Transverse colon (tissue), 4 donors: ENCODE results near the gene KCNF1. TPM values are rescaled to one million over a fixed set of nuclear protein-coding genes. Genes with fewer than 3 reads are reported as not detected.

Experiments used
- DNase-seq: peaks from one replicate; pipeline ENCODE4 v3.0.0-alpha.2; 2019
- H3K27ac ChIP-seq, 4 donors: fragments of 200-600 bp; sonication (generic); 2 replicates each; pipeline ENCODE4 v1.5.1; 2016 to 2018; ENCODE audit warnings: inconsistent platforms in 4 of 4
- H3K27me3 ChIP-seq: fragments of 200-600 bp; sonication (generic); 2 replicates; pipeline ENCODE4 v1.5.1; 2017; ENCODE audit warnings: inconsistent platforms
- H3K36me3 ChIP-seq, 4 donors: fragments of 200-600 bp; sonication (generic); 2 replicates each; pipeline ENCODE4 v1.5.1; 2017 to 2019; ENCODE audit warnings: inconsistent platforms in 4 of 4
- H3K4me1 ChIP-seq, 4 donors: fragments of 200-600 bp; sonication (generic); 2 replicates each; pipeline ENCODE4 v1.5.1; 2017 to 2020; ENCODE audit warnings: inconsistent platforms in 4 of 4
- H3K4me3 ChIP-seq, 4 donors: fragments of 200-600 bp; sonication (generic); 1 replicate in 1 of 4; 2 replicates in 3 of 4; pipeline versions ENCODE4 v1.5.1 to v1.6.1; 2017 to 2019; ENCODE audit warnings: inconsistent platforms in 4 of 4
- H3K9me3 ChIP-seq, 2 donors: fragments of 200-600 bp; sonication (generic); 2 replicates each; pipeline ENCODE4 v1.5.1; 2017 to 2019; ENCODE audit warnings: inconsistent platforms in 2 of 2
- CTCF ChIP-seq, 5 experiments: fragments of 200-600 bp in 3 of 5; fragments of 450-650 bp in 2 of 5; sonication (generic) in 3 of 5; IDR thresholded peaks; 1 replicate in 2 of 5; 2 replicates in 3 of 5; pipeline ENCODE4 v1.5.1; 2016 to 2017; ENCODE audit warnings: antibody characterized with exemption in 5 of 5, inconsistent platforms in 3 of 5, mild to moderate bottlenecking in 2 of 5, moderate library complexity in 1 of 5
- EP300 ChIP-seq: sonication (generic); formaldehyde crosslinking; IDR thresholded peaks from one replicate; pipeline ENCODE4 v1.6.1; 2017; ENCODE audit warnings: antibody characterized with exemption, low read depth
- POLR2A ChIP-seq: fragments of 450-650 bp; IDR thresholded peaks from one replicate; pipeline ENCODE4 v1.6.1; 2016; ENCODE audit warnings: antibody characterized with exemption, mild to moderate bottlenecking, moderate library complexity
- POLR2AphosphoS5 ChIP-seq, 3 donors: sonication (generic); formaldehyde crosslinking; IDR thresholded peaks; one replicate each; pipeline ENCODE4 v1.6.1; 2016; ENCODE audit warnings: antibody characterized with exemption in 3 of 3
- WGBS, 2 donors: methylation state at CpG; one replicate each; pipeline ENCODE4 v1.1.5; 2018; ENCODE audit warnings: low coverage in 1 of 2; 5-methylcytosine and 5-hydroxymethylcytosine counted together
- in situ Hi-C, 4 donors: fragments of 200-750 bp; cut with MboI; loops; one replicate each; pipeline versions ENCODE4 v1.15.0 to v1.15.1; 2017; ENCODE audit warnings: low sequenced_read_pairs in 3 of 4, low pct_ligation_motif_present in 1 of 4, low pct_unique_long_range_greater_than_20kb in 1 of 4
- intact Hi-C: fragments of 100-400 bp; cut with DNase I; formaldehyde crosslinking; loops from one replicate; pipeline ENCODE4 v1.15.1; 2023; ENCODE audit warnings: low total_unique reads
- total RNA-seq, 4 donors: library from RNA; depleted of rRNA; stranded (reverse); fragments of >200 nt; gene quantifications; one replicate each; pipeline ENCODE4 v1.1.0, GENCODE V29; 2016

Gene KCNF1
- total RNA-seq, 4 donors from 2014 or later: 0.27 TPM; not detected in 3

- H3K27ac ChIP-seq: peak overlapping the region in 3 of 4 donors; percentile 30 to 54 (median 47)
- no peak for DNase-seq
- H3K9me3 ChIP-seq: no peaks in the 10 kb centered on the region
- H3K36me3 ChIP-seq: no peaks in the 10 kb centered on the region
- H3K27me3 ChIP-seq: no peaks in the 10 kb centered on the region
- TF ChIP-seq CTCF (IDR thresholded peaks at IDR 0.05): no peak
- TF ChIP-seq POLR2A: no peak
- no peak for TF ChIP-seq POLR2AphosphoS5 (IDR thresholded peaks at IDR 0.05)
- intact Hi-C loops: no loop called here
- H3K4me1 ChIP-seq: peaks cover 0 to 10% (median 3%) of the 10 kb centered on the region in 4 donors
- no peak overlapping the region for H3K4me3 ChIP-seq
- WGBS, 2 donors: 64 to 68% methylated on average over 8 to 12 of the region's 12 CpGs
- in situ Hi-C loops: loop anchor here in 1 of 4 donors (10.0 kb wide), 1 partner anchor 67 kb away; no protein-coding TSS in a partner anchor
Measured at GRCh38 chr2:10901160-10901939, 10.4 kb upstream of the KCNF1 start.

- WGBS, 2 donors: 33 to 70% methylated on average over 1 to 2 of the region's 2 CpGs
- in situ Hi-C loops: loop anchor here in 1 of 4 donors (10.0 kb wide), 1 partner anchor 69 kb away; no protein-coding TSS in a partner anchor
Measured at GRCh38 chr2:10903861-10904210, 7.9 kb upstream of the KCNF1 start.

GRCh38 chr2:10904455-10904854, 7.3 kb upstream of the KCNF1 start:
- H3K36me3 ChIP-seq: no peaks in the 10 kb centered on the region
- no peaks in the 10 kb centered on the region for H3K27me3 ChIP-seq
- in situ Hi-C loops (loop anchor here in 1 of 4 donors (10.0 kb wide), 1 partner anchor 70 kb away; no protein-coding TSS in a partner anchor), intact Hi-C loops (no loop called here)
- WGBS, 2 donors: 68 to 86% methylated on average over 3 to 6 of the region's 6 CpGs
- H3K9me3 ChIP-seq: no peaks in the 10 kb centered on the region
- H3K4me1 ChIP-seq: peaks cover 0 to 10% (median 3%) of the 10 kb centered on the region in 4 donors
- TF ChIP-seq CTCF (IDR thresholded peaks at IDR 0.05) (no peak), POLR2AphosphoS5 (IDR thresholded peaks at IDR 0.05) (no peak), EP300 (no peak), POLR2A (no peak)
- no peak overlapping the region for H3K27ac ChIP-seq
- no peak for DNase-seq
- no peak overlapping the region for H3K4me3 ChIP-seq

More at GRCh38 chr2:10903861-10904210, 7.9 kb upstream of the KCNF1 start:
- H3K9me3 ChIP-seq: no peaks in the 10 kb centered on the region
- H3K4me1 ChIP-seq: peaks cover 0 to 10% (median 3%) of the 10 kb centered on the region in 4 donors
- no peak overlapping the region for H3K27ac ChIP-seq
- DNase-seq: no peak
- TF ChIP-seq POLR2A (no peak), POLR2AphosphoS5 (IDR thresholded peaks at IDR 0.05) (no peak), EP300 (no peak), CTCF (IDR thresholded peaks at IDR 0.05) (no peak)
- H3K27me3 ChIP-seq: no peaks in the 10 kb centered on the region
- intact Hi-C loops: no loop called here
- H3K4me3 ChIP-seq: no peak overlapping the region
- no peaks in the 10 kb centered on the region for H3K36me3 ChIP-seq

- WGBS, 2 donors: 86 to 94% methylated on average over 3 to 9 of the region's 9 CpGs
- DNase-seq: no peak
- in situ Hi-C loops: loop anchor here in 1 of 4 donors (10.0 kb wide), 1 partner anchor 70 kb away; no protein-coding TSS in a partner anchor
Measured at GRCh38 chr2:10905006-10905861, 6.5 kb upstream of the KCNF1 start.

More at GRCh38 chr2:10905006-10905861, 6.5 kb upstream of the KCNF1 start:
- intact Hi-C loops: no loop called here
- Histone ChIP-seq H3K27ac (no peak overlapping the region), H3K9me3 (no peaks in the 10 kb centered on the region), H3K36me3 (no peaks in the 10 kb centered on the region), H3K4me3 (no peak overlapping the region), H3K27me3 (no peaks in the 10 kb centered on the region), H3K4me1 (peaks cover 0 to 10% (median 3%) of the 10 kb centered on the region in 4 donors)
- no peak for TF ChIP-seq POLR2A
- TF ChIP-seq EP300: no peak
- TF ChIP-seq POLR2AphosphoS5 (IDR thresholded peaks at IDR 0.05): no peak
- TF ChIP-seq CTCF (IDR thresholded peaks at IDR 0.05): no peak
